Adipocyte (in vitro differentiated cells): ENCODE data around the gene PSMB7.
A peak's percentile ranks its signal among the peaks of the same experiment; 100 is the strongest.

Experiments
- DNase-seq: peaks from one replicate; pipeline ENCODE4 v3.0.0-alpha.2; 2015; ENCODE audit warnings: low read depth
- H3K27me3 ChIP-seq: replicated peaks from 2 replicates; pipeline ENCODE4 v1.7.0; 2013; ENCODE audit warnings: mild to moderate bottlenecking, low read length, moderate library complexity; ENCODE audit not compliant: control insufficient read depth, insufficient read depth
- H3K36me3 ChIP-seq: 2 replicates; pipeline ENCODE4 v1.7.0; 2013; ENCODE audit warnings: low read length, mild to moderate bottlenecking, moderate library complexity; ENCODE audit not compliant: control insufficient read depth, insufficient read depth, severe bottlenecking
- H3K4me1 ChIP-seq: 2 replicates; pipeline ENCODE4 v1.7.0; 2013; ENCODE audit warnings: mild to moderate bottlenecking, low read length, moderate library complexity; ENCODE audit not compliant: control insufficient read depth, insufficient read depth
- H3K4me3 ChIP-seq: 2 replicates; pipeline ENCODE4 v1.7.0; 2013; ENCODE audit warnings: mild to moderate bottlenecking, low read length, moderate library complexity
- H3K9ac ChIP-seq: 2 replicates; pipeline ENCODE4 v1.7.0; 2013; ENCODE audit warnings: mild to moderate bottlenecking, low read length, moderate library complexity
- H3K9me3 ChIP-seq: 2 replicates; pipeline ENCODE4 v1.7.0; 2013; ENCODE audit warnings: mild to moderate bottlenecking, low read length, moderate library complexity; ENCODE audit not compliant: control insufficient read depth

The PSMB7 gene

DNA sequence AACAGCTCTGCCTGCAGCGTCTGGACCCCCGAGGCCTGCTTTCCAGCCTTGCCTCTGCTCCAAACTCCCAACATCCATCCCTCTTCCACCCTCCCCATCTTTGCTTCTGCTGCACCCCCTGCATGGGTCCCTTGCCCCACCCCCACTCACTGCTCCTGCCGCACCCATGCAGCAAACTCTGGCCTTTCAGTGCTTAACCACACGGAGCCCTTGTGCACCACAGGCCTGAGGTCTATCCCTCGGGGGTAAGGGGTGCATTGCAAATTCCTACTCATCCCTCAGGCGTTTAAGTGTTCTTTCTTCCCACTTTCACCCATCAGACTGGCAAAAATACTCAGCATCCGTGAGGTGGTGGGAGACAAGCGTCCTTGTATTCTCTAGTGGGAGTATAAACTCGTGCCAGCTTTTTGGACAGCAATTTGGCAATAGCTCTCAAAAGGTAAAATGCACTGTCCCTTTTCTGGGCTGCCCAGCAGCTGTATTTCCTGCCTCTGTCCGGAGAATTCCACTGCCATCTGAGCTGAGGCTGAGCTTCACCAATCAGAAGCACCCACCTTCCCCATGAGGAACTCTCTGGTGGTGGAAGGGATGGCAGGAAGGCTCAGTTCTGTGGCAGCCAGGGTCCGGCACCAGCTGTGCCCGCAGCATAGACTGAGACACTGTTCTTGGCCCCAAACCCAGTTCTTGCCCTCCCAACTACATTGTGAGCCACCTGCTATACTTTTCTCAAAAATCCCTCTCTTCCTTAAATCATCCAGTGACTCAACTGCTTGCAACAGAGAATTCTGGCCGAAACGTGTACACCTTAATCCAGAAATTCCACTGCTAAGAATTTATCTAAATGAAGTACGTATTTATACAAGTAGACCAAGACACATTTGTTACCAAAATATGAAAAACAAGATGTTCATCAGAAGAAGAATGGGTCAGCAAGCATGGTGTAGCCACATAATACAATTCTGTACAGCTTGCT, 15.0 kb downstream of the PSMB7 start:
- Histone ChIP-seq H3K4me3 (peak overlapping the region; percentile 38), H3K27me3 (no peaks in the 10 kb centered on the region), H3K36me3 (peaks cover 68% of the 10 kb centered on the region), H3K9me3 (no peaks in the 10 kb centered on the region), H3K4me1 (peaks cover 24% of the 10 kb centered on the region), H3K9ac (peak overlapping the region; percentile 30)
- DNase-seq, result no peak

DNA sequence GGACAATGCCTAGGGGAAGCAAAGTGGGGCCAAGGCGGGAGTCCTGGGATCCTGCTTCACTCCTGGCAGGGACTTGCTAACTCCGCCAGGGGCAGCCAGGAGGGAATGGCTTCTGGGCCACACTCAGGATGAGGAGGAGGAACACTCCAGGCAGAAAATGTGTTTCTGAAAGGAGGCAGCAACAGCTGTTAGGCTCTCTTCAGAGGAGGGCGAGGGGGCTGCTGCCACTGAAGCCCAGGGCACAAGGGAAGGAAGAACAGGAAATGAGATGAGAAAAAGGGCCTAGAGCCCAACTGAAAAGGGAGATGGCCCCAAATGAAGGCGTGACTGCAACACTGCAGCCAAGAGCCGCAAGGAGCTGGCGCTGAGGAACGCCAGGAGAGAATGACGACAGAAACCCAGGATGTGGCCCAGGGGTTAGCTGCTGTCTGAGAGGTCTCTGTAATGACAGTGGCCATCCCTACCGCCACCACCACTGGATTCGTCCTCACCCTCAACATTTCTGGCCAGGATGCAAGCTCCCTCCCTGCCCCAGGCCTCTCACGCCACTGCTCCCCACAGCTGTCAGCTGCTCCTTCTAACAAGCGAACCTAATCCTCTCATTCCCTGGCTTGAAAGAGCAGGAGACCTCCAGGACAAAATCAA, 15.8 kb downstream of the PSMB7 start:
- Histone ChIP-seq H3K27me3 (no peaks in the 10 kb centered on the region), H3K9me3 (no peaks in the 10 kb centered on the region), H3K4me3 (peak overlapping the region; percentile 38), H3K9ac (peak overlapping the region; percentile 43), H3K4me1 (peaks cover 24% of the 10 kb centered on the region), H3K36me3 (peaks cover 61% of the 10 kb centered on the region)
- DNase-seq, result no peak

DNA sequence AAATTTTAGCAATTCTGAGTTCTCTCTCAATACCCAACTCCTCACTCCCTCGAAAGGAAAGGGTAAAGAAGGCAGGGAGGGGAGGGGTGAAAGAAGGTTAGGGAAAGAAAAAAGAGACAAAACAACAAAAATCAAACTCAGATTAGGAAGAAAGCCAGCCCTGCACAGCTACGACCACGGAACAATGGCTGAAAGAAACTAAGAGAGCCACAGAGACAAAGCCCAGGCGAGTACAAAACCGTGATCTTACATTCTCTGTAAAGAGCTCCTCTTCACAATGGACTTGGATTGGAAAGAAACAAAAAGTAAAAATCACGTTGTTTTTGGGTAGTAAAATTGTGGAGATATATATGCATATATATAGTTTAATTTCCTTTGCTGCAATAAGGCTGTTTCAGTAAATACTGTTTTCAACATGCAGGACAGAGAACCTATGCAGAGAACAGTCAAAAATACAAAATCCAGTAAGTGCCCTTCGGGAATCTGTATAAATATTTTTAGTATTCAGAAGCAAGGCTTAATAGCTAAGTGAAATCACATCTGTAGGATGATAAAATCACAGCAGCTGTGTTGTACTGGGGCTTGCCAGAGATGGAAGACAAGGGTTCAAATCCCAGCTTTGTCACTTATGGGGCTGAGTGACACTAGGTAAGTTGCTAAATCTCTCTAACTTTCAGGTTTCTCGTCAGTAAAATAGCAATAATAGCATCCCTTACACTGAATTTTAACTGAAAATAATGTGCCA, 16.9 kb downstream of the PSMB7 start:
- Histone ChIP-seq H3K27me3 (no peaks in the 10 kb centered on the region), H3K36me3 (peaks cover 60% of the 10 kb centered on the region), H3K4me3 (no peak overlapping the region), H3K4me1 (peaks cover 33% of the 10 kb centered on the region), H3K9ac (peak overlapping the region; percentile 7), H3K9me3 (no peaks in the 10 kb centered on the region)
- no peak for DNase-seq

DNA sequence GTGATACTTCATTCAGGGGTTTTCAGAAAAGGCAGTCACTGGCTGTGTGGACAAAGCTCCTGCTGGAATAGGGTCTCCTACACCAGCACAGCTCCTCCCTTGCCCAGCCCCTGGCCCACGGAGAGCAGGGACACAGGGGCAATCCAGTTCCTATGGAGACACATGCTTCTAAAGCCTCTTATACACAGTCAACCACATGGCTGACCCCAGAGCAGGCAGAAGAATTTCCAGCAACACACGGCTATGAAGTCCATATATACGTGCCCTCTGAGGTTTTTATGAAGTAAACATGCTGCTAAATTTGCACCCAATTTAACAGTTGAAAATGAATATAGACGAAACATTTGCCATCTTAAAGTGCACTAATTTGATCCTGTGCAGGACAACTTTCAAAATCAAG, 19.4 kb downstream of the PSMB7 start:
- peaks cover 58% of the 10 kb centered on the region for H3K4me1 ChIP-seq
- H3K27me3 ChIP-seq, result no peaks in the 10 kb centered on the region
- no peaks in the 10 kb centered on the region for H3K9me3 ChIP-seq
- no peak for DNase-seq
- no peak overlapping the region for H3K4me3 ChIP-seq
- H3K36me3 ChIP-seq, result peaks cover 37% of the 10 kb centered on the region
- H3K9ac ChIP-seq, result no peak overlapping the region

DNA sequence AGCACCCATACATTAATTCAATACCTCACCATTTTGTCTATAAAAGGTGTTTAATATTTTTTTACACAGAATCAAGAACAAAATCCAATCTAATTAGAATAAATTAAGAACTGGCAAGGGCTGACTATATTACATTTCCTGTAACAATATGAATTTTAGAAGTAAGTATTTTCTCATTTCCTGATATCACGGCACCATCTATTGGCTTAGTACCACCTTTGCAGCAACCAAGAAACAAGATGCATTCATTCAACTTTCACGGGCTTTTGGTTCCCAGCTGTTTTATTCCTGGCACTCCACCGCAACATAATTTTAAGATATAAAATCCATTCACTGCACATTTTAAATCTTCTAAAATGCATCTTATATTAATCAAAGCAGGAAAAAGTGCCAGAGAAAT, 20.6 kb downstream of the PSMB7 start:
- H3K27me3 ChIP-seq, result no peaks in the 10 kb centered on the region
- no peak overlapping the region for H3K4me3 ChIP-seq
- H3K4me1 ChIP-seq, result peaks cover 58% of the 10 kb centered on the region
- DNase-seq, result peak; percentile 8
- H3K36me3 ChIP-seq, result peaks cover 28% of the 10 kb centered on the region
- H3K9ac ChIP-seq, result no peak overlapping the region
- no peaks in the 10 kb centered on the region for H3K9me3 ChIP-seq

DNA sequence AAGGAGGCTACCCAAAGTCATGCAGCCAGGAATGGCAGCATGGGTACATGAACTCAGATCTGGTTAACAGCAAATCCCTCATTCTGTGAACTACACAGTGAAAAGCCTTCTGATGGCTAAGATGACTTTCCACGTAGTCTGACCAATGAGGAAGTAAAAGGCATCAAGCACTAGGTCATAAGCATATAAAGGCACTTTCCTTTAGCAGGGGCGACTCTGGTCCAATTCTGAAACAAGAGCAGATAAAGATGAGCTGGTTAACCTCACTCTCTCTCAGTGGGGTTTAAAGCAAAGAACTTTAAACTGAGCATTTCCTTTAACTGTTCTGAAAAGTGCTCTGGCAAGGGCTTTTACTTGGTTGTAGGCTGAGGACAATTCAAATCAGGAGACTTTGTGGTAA, 21.1 kb downstream of the PSMB7 start:
- no peak for DNase-seq
- Histone ChIP-seq H3K4me1 (peaks cover 58% of the 10 kb centered on the region), H3K36me3 (peaks cover 31% of the 10 kb centered on the region), H3K27me3 (no peaks in the 10 kb centered on the region), H3K9me3 (no peaks in the 10 kb centered on the region), H3K9ac (no peak overlapping the region), H3K4me3 (no peak overlapping the region)

DNA sequence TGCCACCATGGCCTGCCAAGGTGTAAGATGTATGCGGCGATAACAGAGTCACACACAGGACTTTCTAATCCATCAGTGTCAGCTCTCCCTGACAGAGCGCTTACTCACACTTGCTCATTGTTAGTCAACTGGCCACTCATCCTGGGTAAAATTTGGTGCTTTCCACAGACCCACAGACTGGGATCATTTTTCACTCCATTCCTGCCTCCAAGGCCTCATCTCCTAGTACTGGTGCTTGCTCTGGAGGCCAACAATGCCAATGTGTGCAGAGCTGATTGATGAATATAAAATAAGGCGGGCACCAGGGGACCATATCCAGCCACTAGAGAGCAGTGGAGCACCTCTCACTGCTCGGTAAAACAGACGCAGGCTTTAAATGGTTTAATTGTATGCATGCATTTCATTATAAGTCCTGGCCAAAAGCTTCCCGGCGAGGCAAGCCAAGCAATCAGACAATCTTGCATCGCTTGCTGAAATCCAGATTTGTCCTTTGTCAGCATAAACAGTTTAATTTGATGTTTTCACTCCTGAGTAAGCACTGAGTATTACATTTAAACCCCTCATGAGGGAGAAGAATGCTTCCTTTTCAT, 22.3 kb downstream of the PSMB7 start:
- DNase-seq, result peak; percentile 71
- Histone ChIP-seq H3K27me3 (no peaks in the 10 kb centered on the region), H3K4me1 (peaks cover 53% of the 10 kb centered on the region), H3K9ac (peak overlapping the region; percentile 58), H3K4me3 (peak overlapping the region; percentile 24), H3K36me3 (peaks cover 35% of the 10 kb centered on the region), H3K9me3 (no peaks in the 10 kb centered on the region)

DNA sequence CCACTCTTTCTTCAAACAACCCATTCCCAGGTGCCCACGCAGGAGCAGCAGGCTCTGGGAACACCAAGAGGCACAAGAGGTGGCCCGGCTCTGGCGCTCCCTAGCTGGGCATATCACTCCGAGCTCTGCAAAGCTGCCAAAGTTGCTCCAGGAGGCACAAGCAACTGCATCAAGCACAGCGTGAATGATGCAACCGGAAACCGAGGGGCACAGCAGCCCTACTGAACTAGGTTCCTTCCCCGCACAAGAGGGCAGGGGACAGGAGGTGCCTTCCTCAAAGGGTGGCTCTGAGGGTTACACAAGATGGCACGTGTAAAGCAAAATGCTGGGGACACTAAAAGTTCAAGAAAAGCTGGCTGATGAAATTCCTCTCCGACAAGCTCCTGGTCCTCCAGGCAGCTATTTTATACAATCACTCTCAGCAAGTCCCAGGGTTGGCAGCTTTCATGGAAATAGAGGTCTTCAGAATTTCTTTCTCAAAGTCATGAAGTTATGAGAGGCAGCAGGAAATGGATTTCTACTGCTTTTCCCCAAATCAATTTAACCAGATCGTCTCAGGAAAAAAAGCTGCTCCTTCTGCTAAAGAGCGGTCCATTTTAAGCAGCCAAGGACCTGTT, 22.9 kb downstream of the PSMB7 start:
- no peaks in the 10 kb centered on the region for H3K9me3 ChIP-seq
- no peak overlapping the region for H3K9ac ChIP-seq
- H3K36me3 ChIP-seq, result peaks cover 34% of the 10 kb centered on the region
- no peaks in the 10 kb centered on the region for H3K27me3 ChIP-seq
- H3K4me3 ChIP-seq, result peak overlapping the region; percentile 14
- H3K4me1 ChIP-seq, result peaks cover 53% of the 10 kb centered on the region
- peak; percentile 44 for DNase-seq

DNA sequence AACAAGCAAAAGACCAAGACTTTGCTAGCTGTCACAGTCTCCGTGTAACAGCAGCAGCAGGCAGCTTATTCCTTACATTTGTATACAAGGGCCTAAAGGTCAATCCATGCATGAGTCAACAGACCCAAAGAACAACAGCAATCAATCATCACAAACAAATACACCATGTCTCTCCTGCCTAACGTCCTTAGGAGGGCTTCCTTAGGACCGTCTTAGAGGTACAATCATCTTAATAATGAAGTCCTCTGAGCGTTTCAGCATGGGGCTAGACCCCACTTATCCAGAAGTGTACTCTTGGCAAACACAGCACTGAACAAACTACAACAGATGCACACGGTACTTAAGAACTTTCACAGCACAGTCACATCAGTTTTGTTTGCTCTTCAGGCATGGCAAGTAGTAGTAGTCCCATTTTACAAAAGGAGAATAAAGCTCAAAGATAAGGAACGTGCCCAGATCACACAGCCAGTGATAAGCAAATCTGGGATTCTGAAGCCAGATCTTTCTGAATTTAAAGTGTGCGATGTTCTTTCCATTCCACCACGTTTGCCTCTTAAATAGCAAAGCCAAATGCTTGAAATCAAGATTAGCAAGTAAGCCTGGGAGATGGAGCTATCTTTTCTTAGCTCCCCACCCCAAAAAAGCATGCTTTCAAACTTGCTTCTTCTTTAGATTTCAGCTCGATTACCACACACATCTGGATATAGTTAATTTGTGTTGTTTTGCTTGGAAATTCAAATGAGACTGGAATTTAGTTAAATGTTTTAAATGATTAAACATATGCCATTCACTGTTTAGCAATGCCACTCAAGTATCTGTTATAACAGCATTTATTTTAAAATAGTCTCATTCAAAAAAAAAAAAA, 24.2 kb downstream of the PSMB7 start:
- peak overlapping the region; percentile 55 for H3K4me3 ChIP-seq
- peak; percentile 80 for DNase-seq
- H3K4me1 ChIP-seq, result peaks cover 58% of the 10 kb centered on the region
- peaks cover 21% of the 10 kb centered on the region for H3K36me3 ChIP-seq
- H3K9ac ChIP-seq, result peak overlapping the region; percentile 44
- H3K9me3 ChIP-seq, result no peaks in the 10 kb centered on the region
- H3K27me3 ChIP-seq, result no peaks in the 10 kb centered on the region
